Activated naive CD4-positive, alpha-beta T cell (primary cell): ENCODE results near the gene FSTL4.

Experiments used
- DNase-seq, 4 experiments: peaks; one replicate each; lab custom pipeline; 2025; lab: John Stamatoyannopoulos, UW

Gene FSTL4

DNA sequence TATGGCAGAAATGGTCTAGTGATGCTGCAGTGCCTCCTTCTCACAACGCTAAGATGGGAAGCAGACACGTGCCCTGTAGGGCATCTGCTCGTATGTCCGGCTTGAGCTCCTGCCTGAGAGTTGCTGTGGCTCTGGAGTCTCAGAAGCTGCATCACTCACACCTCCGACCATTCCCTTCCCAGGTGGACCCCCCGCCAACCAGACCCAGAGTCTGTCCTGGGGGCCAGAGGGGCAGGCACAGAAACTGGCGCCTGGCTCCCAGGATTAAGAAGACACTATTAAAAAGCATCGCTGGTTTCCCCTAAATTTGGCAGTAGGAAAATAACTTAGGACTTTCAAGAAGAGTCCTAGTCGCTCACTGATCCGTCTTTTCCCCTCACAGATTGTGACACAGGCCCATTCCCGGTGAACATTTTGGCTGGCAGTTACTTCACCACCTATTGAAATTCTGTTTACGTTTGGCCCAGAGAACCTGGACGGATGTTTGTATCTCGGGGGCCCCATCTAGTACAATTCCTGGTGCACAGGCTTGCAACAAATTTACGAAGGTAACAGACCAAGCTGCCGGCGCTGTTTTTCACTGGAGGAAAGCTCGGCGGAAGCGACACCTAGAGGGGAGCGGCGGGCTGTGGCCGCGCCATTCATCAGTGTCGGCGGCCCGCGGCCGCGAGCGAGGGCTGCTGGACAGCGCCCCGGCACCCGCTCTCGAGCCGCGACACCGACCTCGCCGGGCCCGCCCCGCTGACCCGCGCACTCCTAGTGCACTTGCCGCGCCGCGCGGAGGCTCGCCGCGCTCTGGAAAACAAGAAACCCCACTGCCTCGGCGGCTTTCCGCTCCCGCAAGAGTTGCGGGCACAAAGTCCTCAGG lies 1.6 kb downstream of the FSTL4 start:
- no peak for DNase-seq

DNA sequence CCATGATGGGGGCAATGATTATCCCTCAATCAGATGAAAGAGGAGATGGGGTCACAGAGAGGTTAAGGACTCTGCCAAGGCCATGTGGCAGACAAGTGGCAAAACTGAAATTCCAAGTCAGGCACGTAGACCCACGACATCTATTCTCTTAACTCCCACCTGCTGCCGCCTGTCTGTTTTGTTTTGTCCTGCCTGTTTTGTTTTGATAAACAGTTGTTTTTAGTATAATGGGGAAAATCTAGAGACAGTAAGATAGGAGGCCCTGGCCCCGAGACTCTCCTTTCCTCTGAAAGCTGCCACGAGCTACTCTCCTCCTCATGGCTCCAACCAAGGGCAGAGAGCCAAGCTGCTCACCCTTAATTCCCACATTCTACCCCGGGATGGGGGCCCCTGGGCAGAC lies 4.9 kb downstream of the FSTL4 start:
- no peak for DNase-seq

DNA sequence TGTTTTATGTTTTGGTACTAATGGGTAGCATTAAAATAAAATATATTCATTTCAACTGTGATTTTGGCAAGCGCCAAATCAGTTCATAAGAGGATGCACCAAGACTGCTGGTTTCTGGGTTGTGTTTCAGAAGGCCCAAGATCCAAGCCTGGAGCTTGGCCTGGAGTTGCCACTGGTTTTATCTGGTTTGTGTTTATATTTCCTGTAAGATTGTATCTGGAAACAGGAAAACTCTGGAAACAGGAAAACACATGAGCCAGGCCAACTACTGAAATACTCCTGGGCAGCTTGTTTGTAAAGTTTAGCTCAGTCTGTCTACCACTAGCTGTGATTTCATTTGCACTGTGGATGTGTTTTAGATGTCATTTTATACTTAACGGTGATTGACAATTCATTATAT lies 5.5 kb downstream of the FSTL4 start:
- no peak for DNase-seq

DNA sequence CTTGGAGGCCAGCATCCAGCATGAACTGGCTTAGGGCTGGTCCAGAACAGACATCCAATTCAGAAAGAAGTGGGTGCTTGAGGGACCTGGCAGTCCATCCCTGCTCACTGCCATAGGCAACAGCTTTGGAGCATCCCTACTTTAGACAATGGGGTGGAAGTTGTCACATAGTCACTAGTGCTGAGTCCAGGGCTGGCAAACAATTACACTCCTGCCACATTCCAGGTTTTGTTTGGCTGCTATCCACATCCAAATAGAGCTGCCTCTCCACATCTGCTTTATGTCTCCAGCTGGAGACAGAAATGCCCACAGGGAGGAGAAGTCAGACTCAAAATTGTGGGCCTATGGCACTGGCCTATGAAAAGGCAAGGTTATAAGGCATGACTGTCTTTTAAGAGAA lies 7.0 kb downstream of the FSTL4 start:
- no peak for DNase-seq

DNA sequence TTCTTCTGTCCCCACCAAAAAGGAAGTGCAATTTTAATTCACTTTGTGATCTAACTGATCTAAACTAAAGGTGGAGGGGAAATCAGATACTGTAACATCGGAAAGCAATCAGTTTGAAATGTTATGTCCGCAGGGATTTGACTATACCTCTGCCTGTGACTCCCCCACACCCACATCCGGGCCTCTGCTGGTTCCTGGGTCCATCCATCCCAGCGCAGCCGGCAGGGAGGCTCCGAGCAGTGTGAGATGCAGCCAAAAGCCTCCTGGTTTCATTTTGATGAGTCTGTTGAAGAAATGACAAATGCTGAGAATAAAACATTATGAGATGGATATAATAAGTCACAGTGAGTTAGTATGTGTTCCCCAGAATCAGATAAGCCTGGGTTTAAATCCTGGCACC lies 8.6 kb downstream of the FSTL4 start:
- no peak for DNase-seq

DNA sequence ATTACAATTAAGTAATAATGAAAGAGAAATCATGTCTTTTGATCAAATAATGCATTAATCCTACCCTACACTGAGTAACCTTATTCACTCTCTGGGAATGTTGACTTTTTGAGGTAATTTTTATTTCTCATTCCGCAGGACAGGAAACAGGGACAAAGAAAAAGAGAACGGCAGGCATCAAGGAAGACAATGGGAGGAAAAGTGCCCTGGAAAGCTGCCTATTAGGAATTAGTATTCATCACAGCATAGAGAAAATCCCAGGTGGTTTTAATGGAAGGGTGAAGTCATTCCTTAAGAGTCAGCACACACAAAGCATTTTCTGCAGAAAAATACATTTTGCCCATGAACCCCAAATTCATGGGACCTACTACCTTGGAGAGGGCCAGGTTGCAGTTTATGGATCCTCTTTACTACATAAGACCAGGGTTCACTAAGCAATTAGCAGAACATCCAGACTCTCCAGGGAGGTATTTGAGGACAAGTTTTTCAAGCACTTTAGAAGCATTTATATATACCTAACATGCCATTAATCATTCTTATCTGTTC lies 9.4 kb downstream of the FSTL4 start:
- no peak for DNase-seq

DNA sequence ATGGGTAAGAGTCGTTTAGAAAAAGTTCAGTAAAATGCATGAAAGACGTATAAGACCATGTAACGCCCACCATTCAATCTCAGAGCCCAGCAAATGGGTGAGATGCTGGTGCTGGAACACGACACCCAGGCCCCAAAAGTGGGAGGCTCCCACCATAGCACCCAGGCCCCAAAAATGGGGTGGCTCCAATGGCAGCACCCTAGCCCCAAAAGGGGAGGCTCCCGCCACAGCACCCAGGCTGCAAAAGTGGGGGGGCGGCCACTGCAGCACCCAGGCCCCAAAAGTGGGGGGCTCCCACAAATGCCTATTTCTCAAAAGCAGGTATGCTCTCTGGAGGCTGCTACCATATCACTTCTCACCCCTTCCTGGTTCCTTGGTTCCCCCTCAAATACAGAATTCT lies 12.7 kb downstream of the FSTL4 start:
- DNase-seq: no peak

DNA sequence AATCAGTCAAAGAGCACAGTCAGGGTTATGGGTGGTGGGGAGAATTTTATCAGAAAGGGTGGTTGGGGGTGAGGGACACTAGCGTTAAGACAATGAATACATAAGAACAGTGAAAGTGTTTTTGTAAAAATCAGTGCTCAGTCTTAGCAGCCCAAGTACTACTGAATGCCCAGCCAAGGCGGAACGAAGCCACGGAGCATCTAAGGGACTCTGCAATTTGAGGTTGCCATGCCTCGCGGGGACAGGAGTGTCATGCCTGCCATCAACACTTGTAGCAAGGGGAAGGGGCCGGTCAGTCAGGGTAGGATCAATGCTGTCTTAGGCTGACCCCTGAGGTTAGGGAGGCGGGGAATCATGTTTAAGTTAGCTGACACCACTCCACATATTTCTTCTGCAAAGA lies 13.3 kb downstream of the FSTL4 start:
- no peak for DNase-seq

DNA sequence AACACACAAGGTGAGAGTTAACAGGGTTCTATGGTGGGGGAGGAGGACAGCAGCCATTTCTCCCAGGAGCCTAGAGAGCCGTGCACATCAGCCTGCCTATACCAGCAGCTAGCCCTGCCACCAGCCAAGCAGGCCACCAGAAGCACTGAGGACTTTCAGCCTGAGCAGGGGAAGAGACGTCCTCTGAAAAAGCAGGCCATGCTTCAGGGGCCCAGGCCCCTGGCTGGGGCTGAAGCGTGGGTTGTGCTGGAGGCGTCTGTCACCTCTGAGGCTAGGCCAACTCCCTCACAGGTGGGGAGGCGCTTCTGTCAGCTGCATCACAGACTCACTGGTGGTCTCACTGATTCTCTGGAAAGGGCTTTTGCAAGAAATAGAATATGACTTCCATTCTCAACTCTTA lies 16.3 kb downstream of the FSTL4 start:
- DNase-seq: no peak

DNA sequence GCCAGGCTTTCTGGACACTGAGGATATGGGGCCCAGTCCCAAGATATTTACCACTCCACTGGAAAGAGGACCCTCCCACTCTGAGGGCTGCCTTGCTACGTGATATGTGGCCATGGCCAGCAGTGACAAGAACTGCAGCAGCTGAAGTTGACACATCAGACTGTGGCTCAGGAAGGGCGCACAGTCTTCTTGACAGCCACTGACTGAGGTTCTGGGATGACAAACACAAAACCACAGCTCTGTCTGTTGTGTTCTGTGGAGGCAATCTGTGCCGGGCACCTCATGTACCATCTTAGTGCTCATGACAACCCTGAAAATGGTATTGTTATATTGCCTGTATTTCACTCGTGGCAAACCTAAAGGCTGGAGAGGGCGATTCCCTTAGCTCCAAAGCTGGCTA lies 16.9 kb downstream of the FSTL4 start:
- DNase-seq: no peak

DNA sequence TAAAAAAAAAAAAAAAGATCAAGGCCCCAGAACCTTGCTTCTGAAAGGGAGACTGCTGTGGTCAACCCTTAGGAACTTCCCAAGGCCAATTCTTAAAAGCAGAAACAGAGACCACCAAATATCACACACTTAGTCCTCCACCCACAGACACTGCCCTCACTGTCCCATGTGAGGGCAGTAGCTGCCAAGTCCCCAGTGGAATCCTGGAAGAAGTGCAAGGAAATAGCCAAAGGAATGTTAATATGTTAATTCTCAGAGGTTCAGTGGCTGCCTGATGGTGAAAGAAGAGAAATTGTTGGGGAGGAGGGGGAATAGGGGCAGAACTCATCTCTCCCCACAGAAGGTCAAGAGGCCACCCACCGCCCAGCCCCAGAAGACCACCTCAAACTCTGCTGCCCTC lies 23.1 kb downstream of the FSTL4 start:
- DNase-seq: no peak

DNA sequence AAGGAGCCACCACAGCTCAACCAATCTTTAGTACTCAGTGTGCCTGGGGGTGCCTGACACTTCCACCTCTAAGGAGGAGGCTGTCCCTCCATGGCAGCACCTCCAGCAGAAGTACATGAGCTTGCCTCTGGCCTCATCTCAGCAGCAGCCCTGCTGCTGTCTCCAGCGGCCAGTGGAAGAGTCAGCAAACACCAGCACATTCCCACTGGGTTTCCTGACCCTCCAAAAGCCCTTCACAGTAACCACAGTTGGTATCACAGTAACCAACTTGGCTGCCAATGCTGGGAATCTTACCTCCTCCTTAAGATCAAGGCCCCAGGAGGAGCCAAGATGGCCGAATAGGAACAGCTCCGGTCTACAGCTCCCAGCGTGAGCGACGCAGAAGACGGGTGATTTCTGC lies 29.4 kb downstream of the FSTL4 start:
- no peak for DNase-seq

DNA sequence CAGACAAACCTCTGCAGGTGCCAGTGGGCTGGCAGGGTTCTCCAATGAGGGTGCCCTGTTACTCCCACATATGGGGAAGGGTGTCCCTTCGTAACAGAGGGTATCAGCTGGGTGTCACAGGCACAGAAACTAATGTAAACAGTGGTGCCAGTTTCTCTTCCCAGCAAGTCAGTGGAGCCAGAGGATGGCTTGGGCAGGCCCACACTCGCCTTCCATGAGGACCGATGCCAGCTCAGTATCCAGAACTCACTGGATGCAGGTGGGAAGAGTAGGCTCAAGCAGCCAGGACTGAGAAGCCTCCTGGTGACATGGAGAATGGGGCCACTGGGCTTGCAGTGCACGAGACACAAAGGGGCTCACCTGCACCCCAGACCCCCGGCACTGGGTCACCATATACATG lies 30.4 kb downstream of the FSTL4 start:
- DNase-seq: no peak

DNA sequence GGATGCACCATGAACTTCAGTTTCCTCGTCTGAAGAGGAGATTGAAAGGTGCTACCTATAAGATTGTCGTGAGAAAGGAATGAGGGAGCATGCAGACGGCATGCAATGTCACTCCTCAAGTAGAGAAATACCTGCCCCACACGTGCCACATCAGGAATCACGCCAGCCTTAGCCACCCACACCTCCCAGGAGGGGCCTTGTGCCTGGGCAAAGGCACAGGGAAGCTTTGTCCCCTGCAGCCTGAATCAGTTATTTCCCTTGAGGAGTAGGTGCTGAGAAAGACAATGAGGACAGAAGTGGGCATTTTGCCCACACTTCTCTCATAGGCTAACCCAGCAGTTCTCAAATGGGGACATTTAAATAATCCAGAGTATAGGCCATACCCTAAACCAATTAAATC lies 31.0 kb downstream of the FSTL4 start:
- DNase-seq: no peak

DNA sequence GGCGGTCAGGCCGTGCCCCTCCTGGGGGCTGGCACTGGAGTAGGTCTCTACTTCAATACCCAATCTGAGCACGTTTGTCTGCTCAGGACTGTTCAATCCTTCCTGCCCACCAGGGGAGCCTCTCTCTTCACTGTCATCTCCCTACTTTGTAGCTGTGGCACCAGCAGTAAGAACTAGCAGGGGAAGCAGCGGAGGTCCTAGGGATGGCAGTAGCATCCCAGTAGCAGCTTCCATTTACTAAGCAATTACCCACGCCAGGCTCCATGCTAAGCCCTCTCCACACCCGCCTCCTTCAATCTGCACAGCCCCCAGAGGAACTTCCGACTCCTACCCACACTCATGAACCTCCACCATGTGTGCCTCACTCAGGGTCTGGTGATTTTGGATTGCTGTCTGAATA lies 31.7 kb downstream of the FSTL4 start:
- no peak for DNase-seq

DNA sequence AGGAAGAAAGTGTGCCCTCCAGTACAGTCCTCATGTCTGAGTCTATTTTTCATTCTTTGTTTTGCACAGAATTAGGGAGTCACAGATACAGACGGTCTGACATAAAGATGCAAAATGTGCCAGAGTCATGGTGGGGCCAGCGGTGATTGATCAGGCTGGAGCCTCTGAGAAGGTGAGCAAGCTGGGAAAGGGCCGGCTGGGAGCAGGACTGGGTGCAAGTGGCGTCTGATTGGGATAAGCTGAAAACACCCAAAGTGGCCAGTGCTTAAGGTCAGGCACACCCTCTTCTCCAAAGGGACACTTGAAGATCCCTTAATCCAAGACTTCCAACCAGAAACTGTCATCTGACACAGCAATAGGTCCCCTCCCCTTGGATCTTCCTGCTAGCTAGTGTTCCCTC lies 32.6 kb downstream of the FSTL4 start:
- DNase-seq: no peak

DNA sequence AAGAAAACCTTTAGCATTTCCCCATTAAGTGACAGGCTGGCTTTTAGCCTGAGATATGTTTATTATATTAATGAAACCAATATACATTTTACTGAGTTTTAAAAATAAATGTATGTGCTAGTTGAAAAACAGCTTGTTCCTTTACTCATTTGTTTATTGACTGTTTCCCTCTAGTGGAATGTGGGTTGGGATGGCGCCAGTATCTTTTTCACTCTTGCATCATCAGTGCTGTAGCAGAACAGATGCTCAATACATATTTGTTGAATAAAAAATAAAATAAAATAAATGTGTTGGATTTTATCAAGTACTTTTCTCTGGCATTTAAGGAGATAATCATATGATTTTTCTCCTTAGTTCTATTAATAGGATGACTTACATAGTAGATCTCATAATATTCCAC lies 43.0 kb downstream of the FSTL4 start:
- DNase-seq: no peak

DNA sequence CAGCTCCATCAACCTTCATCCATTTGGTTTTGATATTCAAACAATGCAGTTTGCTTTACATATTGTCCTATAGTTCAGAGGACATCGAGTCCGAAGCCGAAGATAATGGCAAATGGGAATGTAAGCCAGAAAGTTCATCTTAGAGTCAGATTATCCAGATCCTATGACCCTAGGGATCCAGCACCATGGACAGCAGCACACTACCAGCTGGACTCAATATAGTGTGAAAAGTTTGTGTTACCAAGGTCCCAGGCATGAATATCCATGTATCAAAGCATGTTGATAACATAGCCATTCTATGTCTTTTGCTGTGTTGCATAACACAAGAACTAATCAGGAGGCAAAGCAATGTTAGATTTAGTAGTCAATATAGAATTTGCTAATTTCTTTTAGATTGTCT lies 46.3 kb downstream of the FSTL4 start:
- DNase-seq: no peak

DNA sequence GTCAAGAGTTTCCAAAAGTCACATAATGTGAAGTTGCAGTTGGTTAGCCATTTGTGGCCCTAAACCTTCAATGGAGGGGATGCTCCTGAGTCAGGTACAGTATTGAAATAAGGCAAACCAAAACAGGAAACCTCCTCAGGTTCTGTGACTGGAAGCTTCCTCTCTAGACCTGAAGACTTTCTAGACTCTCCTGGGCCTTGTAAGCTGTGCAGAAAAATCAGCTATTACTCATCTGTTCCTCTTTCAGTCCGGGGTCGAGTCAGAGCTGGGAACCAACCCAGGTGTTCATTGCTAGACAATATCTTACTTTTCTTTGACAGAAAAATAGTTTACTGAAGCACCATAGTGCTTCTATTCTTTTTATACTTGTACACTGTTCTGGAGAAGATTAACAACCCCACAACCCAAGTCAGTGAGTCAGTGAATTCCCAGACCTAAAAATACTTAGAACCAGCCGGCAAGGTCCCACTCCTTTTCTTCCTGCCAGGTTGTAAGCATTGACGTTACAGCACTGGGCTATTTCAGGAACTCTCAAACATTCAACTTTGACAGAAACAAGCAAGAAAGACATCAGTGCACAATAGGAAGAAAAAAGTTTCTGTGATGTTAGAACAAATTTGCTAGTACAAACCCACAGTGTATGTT lies 47.3 kb downstream of the FSTL4 start:
- DNase-seq: no peak

DNA sequence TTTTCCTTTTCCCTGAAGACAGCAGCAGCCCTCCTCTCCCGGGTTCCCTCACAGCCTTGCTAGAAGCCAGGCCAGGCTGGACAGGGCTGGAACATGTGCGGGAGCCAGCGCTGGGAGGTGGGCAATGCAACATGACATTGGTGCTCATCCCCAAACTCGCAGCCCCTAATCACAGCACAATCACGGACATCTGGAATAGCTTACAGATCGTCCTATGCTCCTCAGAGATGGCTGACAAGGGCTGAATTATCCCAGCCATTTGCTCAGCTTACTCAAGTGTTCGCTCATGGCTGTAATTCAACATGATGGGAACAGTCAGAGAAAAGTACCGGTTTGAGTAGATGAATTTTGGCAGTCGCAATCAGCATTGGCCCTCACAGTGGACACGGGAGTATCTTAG lies 49.8 kb downstream of the FSTL4 start:
- DNase-seq: no peak

DNA sequence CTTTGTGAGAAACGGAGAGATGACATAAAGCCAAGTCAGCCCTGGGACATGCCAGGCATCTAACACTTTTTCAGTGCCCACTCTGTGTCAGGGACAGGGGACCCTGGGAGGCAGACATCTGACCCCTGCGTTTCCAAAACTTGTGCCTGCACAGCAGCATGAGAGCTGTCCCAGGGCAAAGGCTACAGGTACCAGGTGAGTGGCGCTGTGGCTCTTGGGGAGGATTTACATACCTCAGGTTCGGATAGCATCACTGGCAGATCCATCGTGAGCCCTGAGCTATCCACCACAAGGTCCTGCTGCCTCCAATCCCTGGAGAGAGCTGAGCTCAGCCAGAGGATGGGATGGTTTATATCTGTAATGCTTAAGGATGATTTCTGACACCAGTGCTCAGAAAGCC lies 52.4 kb downstream of the FSTL4 start:
- DNase-seq: no peak

DNA sequence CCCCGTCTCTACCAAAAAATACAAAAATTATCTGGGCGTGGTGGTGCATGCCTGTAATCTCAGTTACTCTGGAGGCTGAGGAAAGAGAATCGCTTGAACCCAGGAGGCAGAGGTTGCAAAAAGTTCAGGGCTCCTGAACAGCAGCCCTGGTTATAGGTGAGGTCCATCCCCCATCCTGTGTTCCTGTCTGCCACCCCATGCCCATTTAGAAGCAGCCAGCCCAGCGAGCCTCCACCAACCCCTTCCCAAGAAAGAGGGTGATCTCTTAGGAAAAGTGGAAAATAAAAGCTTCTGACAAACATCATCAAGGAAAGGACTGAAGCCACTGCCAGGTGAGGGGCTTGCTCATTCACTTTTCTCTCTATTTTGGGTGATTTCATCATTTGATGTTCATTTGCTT lies 55.8 kb downstream of the FSTL4 start:
- DNase-seq: no peak

DNA sequence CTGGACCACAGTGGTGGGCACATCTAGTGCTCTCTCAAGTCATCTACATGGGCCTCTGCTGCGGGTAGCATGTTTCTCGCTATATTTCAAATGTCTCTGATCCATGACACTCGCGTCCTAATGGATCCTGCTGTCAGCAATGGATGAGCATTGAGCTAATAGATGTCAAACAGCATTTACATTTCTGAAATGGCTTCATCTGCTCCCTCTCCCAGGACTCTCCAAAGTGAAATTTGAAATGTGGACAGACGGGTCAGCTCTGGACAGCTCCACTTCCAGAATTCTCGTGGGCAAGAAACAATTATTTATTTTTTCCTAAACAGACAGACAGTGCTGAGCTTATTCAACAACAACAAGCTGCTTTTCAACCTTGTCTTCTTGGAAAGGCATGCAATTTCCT lies 58.1 kb downstream of the FSTL4 start:
- DNase-seq: no peak
